Calu3 (cell line): ENCODE results near the gene ABHD17C. TPM values are rescaled to one million over a fixed set of nuclear protein-coding genes. Genes with fewer than 3 reads are reported as not detected.
"Not testable (repeated sequence)": the region's sequence is repeated elsewhere in the genome, so short reads cannot be mapped to it uniquely, and the experiment has no call there.

ENCODE experiments used
- Bru-seq: library from RNA; stranded (reverse); fragments of 400-500 nt; gene quantifications from one replicate; lab custom pipeline; 2021; lab: Mats Ljungman, UMichigan
- BruChase-seq, 2 experiments: library from RNA; stranded (reverse); fragments of 400-500 nt; gene quantifications; one replicate each; lab custom pipeline; 2021; lab: Mats Ljungman, UMichigan
- BruUV-seq: library from RNA; stranded (reverse); fragments of 400-500 nt; replicated peaks from 2 replicates; lab custom pipeline; 2021; lab: Mats Ljungman, UMichigan
- CTCF ChIA-PET: fragments of 300-600 bp; sonication (Branson Sonifier 250); formaldehyde crosslinking; loops from one replicate; lab custom pipeline; 2022; ENCODE audit warnings: antibody characterized with exemption; lab: Charles Lee
- DNase-seq: peaks from one replicate; pipeline ENCODE4 v3.0.0; 2022
- H3K27ac Mint-ChIP-seq: one replicate; pipeline ENCODE4 v1.8.0; 2022; ENCODE audit warnings: mixed read lengths; ENCODE audit not compliant: unreplicated experiment
- H3K27me3 Mint-ChIP-seq: one replicate; pipeline ENCODE4 v1.8.0; 2022; ENCODE audit warnings: mixed read lengths; ENCODE audit not compliant: unreplicated experiment
- H3K36me3 Mint-ChIP-seq: one replicate; pipeline ENCODE4 v1.8.0; 2022; ENCODE audit warnings: mild to moderate bottlenecking, moderate library complexity, mixed read lengths; ENCODE audit not compliant: insufficient read depth, unreplicated experiment
- H3K4me1 Mint-ChIP-seq: one replicate; pipeline ENCODE4 v1.8.0; 2022; ENCODE audit warnings: mild to moderate bottlenecking, low read depth, mixed read lengths; ENCODE audit not compliant: unreplicated experiment
- H3K4me3 Mint-ChIP-seq: one replicate; pipeline ENCODE4 v1.8.0; 2022; ENCODE audit warnings: mild to moderate bottlenecking, low read depth, moderate library complexity, mixed read lengths; ENCODE audit not compliant: unreplicated experiment
- H3K9me3 Mint-ChIP-seq: one replicate; pipeline ENCODE4 v1.8.0; 2022; ENCODE audit warnings: low read depth, mixed read lengths; ENCODE audit not compliant: unreplicated experiment
- intact Hi-C: fragments of 100-400 bp; cut with micrococcal nuclease; formaldehyde crosslinking; loops from one replicate; pipeline ENCODE4 v1.10.0; 2022; ENCODE audit not compliant: unreplicated experiment
- long read RNA-seq: library from polyadenylated mRNA; stranded (forward); transcript quantifications from one replicate; pipeline ENCODE4 v2.0.0, GENCODE V29; 2022
- total RNA-seq: library from RNA; stranded (reverse); gene quantifications from 2 replicates; pipeline ENCODE4 v1.2.3, GENCODE V29; 2022
- TF ChIP-seq, protein P1 (sequence below): fragments of 200-600 bp; IDR thresholded peaks from one replicate; pipeline ENCODE4 v1.8.0; 2022; ENCODE audit warnings: antibody characterized with exemption; ENCODE audit not compliant: unreplicated experiment

The ABHD17C gene
- total RNA-seq (69.4 and 69.7 TPM in 2 replicates), Bru-seq, nascent RNA (percentile 96 among the genes with signal in this experiment), BruChase-seq, experiment 1, labeled RNA remaining after a 6-hour chase (percentile 82 among the genes with signal in this experiment), BruChase-seq, experiment 2, labeled RNA remaining after a 2-hour chase (percentile 83 among the genes with signal in this experiment)
- long read RNA-seq, transcript ABHD17C-201 (3 exons, 2,368 nt) = major isoform, 126 of 149 reads
- long read RNA-seq, partial matches to known transcripts = 8 of 149 reads
- long read RNA-seq, other reads (novel, unspliced or antisense) = 14 of 149 reads

DNA sequence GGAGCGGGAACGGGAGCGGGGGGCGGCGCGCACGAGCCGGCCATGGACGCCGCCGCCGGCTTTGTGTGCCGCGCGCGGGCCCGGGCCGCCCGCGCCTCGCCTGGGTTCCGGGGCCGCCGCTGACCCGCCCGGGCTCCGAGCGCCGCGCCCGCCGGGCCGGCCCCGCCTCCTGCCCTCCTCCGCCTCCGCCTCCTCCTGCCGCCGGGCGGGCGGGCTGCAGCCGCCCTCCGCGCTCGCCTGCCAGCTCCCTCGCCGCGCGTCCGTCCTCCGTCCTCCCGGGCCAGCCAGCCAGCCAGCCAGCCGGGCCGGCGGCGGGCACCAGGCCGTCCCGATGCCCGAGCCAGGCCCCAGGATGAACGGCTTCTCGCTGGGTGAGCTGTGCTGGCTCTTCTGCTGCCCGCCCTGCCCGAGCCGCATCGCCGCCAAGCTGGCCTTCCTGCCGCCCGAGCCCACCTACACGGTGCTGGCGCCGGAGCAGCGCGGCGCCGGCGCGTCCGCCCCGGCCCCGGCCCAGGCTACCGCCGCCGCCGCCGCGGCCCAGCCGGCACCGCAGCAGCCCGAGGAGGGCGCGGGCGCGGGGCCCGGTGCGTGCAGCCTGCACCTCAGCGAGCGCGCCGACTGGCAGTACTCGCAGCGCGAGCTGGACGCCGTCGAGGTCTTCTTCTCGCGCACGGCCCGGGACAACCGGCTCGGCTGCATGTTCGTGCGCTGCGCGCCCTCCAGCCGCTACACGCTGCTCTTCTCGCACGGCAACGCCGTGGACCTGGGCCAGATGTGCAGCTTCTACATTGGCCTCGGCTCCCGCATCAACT, at the start of gene ABHD17C:
ABHD17C (plus strand) TSS at position 212 of the 812 bp plus-strand sequence; CDS start at position 332, 120 bp downstream.
- H3K9me3 Mint-ChIP-seq = peaks cover 2% of the 10 kb centered on the region
- peak within 1 kb of the TSS; percentile 91 for H3K4me3 Mint-ChIP-seq
- DNase-seq = peak; percentile 84
- H3K27me3 Mint-ChIP-seq = no peaks in the 10 kb centered on the region
- peak within 1 kb of the TSS; percentile 92 for H3K27ac Mint-ChIP-seq
- intact Hi-C loops = loop anchor here (5.0 to 10.0 kb wide), 4 partner anchors 47 to 238 kb away; no protein-coding TSS in a partner anchor
- BruUV-seq = no TSS peak
- CTCF ChIA-PET = interaction anchor here (0.6 to 4.4 kb wide), 12 partner anchors 10 to 727 kb away, joined by 3 to 26 read pairs (median 6); no protein-coding TSS in a partner anchor
- peaks cover 40% of the 10 kb centered on the region for H3K4me1 Mint-ChIP-seq
- H3K36me3 Mint-ChIP-seq = peaks cover 50% of the 10 kb centered on the region
- TF ChIP-seq, protein P1, sequence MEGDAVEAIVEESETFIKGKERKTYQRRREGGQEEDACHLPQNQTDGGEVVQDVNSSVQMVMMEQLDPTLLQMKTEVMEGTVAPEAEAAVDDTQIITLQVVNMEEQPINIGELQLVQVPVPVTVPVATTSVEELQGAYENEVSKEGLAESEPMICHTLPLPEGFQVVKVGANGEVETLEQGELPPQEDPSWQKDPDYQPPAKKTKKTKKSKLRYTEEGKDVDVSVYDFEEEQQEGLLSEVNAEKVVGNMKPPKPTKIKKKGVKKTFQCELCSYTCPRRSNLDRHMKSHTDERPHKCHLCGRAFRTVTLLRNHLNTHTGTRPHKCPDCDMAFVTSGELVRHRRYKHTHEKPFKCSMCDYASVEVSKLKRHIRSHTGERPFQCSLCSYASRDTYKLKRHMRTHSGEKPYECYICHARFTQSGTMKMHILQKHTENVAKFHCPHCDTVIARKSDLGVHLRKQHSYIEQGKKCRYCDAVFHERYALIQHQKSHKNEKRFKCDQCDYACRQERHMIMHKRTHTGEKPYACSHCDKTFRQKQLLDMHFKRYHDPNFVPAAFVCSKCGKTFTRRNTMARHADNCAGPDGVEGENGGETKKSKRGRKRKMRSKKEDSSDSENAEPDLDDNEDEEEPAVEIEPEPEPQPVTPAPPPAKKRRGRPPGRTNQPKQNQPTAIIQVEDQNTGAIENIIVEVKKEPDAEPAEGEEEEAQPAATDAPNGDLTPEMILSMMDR = no peak

- DNase-seq = no peak
- H3K36me3 Mint-ChIP-seq = no peaks in the 10 kb centered on the region
- H3K9me3 Mint-ChIP-seq = peaks cover 5% of the 10 kb centered on the region
- H3K4me1 Mint-ChIP-seq = no peaks in the 10 kb centered on the region
- BruUV-seq = no TSS peak
- CTCF ChIA-PET = no interaction called here
- no peaks in the 10 kb centered on the region for H3K27me3 Mint-ChIP-seq
- intact Hi-C loops = no loop called here
- H3K4me3 Mint-ChIP-seq = no peak overlapping the region
- TF ChIP-seq, protein P1 = no peak
- no peak overlapping the region for H3K27ac Mint-ChIP-seq
These were observed 49.5 kb upstream of the ABHD17C start for GRCh38 chr15:80645494-80646065.

DNA sequence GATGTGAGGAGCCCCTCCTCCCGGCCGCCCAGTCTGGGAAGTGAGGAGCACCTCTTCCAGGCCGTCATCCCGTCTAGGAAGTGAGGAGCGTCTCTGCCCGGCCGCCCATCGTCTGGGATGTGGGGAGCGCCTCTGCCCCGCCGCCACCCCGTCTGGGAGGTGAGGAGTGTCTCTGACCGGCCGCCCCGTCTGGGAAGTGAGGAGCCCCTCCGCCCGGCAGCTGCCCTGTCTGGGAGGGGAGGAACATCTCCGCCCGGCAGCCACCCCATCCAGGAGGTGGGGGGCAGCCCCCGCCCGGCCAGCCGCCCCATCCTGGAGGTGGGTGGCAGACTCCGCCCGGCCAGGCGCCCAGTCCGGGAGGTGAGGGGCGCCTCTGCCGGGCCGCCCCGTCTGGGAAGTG, 47.7 kb upstream of the ABHD17C start:
- H3K36me3 Mint-ChIP-seq, CTCF ChIA-PET, H3K27ac Mint-ChIP-seq, H3K4me3 Mint-ChIP-seq, H3K27me3 Mint-ChIP-seq, H3K9me3 Mint-ChIP-seq, H3K4me1 Mint-ChIP-seq, DNase-seq, BruUV-seq, intact Hi-C loops: not testable (repeated sequence)

DNA sequence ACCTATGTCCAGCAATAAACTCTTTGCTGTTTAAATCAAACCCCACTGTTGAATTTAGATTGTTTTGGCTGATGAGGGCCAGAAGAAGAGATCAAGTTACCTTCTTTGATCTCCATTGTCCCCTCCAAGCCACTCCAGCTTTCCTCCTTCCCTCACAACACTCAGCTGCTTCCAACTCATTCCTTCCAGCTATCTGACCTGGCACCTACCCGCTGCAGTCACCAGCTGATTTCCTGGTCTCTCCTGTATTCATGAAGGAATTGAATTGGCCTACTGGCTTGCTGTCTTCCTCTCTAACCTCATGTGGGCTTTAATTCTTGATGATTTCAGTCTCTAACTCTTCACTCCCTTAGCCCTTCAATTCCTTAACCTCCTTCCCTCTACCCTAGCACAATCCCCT, 40.8 kb upstream of the ABHD17C start:
- TF ChIP-seq, protein P1 = no peak
- intact Hi-C loops = no loop called here
- peaks cover 7% of the 10 kb centered on the region for H3K9me3 Mint-ChIP-seq
- no TSS peak for BruUV-seq
- H3K36me3 Mint-ChIP-seq = no peaks in the 10 kb centered on the region
- peaks cover 15% of the 10 kb centered on the region for H3K4me1 Mint-ChIP-seq
- CTCF ChIA-PET = interaction anchor here (0.6 kb wide), 1 partner anchor 773 kb away, joined by 4 read pairs; no protein-coding TSS in a partner anchor
- no peaks in the 10 kb centered on the region for H3K27me3 Mint-ChIP-seq
- H3K4me3 Mint-ChIP-seq = no peak overlapping the region
- no peak overlapping the region for H3K27ac Mint-ChIP-seq
- no peak for DNase-seq
